ENCODE measurements around the gene CNTN4.
"Not testable (repeated sequence)": the region's sequence is repeated elsewhere in the genome, so short reads cannot be mapped to it uniquely, and the experiment has no call there.

CNTN4 gene

DNA sequence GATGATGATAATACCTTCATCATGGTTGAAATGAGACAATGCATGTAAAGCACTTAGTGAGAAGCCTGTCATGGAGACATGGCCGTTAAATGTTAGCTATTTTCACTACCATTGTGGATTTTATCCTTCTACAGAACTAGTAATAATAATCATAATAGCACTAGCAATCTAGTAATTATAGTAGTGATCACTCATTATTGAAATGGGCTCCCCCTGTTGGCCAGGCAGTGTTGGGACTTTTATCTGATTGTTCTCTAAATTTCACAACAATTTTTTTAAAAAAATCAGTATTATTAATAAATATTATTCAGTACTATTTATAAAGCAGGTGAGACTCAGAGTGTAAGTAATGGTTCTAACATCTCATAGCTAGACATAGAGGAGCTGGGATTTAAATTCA is 615.3 kb downstream of the CNTN4 start:
- peak; percentile 24 for DNase-seq

- DNase-seq, result no peak
Observed at GRCh38 chr3:2714834-2715233, 616.2 kb downstream of the CNTN4 start.

GRCh38 chr3:2727101-2727500 is 628.4 kb downstream of the CNTN4 start:
- no peak for DNase-seq

GRCh38 chr3:2727610-2728318 is 629.1 kb downstream of the CNTN4 start:
- DNase-seq, result no peak

DNA sequence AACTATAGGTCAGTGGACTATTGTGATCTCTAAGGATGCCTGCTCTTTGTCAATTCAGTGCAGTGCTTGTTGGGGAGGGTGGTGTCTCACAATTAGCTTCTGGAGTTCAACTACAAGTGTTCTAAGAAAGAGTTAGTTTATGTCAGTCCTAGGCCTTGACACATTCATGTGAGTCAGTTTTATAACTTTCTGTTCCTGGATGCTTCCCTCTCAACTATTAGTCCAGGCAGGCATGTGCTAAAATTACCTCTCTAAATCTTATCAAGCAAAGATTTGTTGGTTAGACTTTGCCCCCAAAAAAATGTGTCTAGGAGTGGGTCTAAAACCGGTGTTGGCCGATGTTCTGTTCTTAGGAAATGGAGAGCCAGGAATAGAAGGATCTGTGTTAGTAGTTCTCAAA is 633.2 kb downstream of the CNTN4 start:
- DNase-seq, result no peak

DNA sequence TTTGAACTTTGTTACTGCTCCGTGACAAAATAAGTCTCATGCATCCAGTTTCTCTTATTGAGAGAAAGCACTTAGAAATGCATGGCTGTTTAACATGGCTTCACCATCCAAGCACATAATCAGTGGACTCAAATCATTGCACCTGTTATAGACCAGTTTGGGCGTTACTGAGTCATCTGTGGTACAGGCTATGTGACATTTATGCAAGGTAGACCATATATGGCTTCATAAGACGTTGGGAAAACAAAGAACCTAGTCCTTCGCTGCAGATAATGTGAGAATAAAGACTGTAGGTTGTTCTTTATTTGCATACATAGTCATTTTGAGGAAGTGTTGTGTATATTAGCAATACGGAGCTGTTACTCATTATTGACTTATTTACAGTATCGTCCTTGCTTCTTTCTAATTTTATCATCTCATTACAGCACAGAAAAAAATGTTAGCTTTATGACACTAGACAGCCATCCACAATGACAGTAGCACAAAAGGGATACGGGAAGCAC is 636.8 kb downstream of the CNTN4 start:
- no peak for DNase-seq

DNA sequence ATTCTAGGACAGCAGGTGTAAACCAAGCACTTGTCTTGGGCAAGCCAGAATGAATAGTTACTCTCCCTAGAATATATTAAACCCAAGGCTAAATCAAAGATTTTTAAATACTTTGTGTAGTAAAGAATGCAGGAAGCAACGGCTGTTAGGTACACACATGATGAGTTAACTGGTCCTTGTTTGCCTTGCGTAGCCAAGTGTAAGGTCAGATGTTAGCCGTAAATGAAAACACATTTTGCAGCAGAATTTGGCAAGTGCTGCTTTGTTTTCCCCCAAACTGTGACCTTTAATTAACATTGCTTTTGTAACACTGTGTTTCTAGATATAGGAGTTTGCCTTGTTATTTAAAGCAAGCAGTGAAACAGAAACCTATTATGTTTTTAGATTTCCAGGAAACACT is 642.9 kb downstream of the CNTN4 start:
- DNase-seq, result no peak

DNA sequence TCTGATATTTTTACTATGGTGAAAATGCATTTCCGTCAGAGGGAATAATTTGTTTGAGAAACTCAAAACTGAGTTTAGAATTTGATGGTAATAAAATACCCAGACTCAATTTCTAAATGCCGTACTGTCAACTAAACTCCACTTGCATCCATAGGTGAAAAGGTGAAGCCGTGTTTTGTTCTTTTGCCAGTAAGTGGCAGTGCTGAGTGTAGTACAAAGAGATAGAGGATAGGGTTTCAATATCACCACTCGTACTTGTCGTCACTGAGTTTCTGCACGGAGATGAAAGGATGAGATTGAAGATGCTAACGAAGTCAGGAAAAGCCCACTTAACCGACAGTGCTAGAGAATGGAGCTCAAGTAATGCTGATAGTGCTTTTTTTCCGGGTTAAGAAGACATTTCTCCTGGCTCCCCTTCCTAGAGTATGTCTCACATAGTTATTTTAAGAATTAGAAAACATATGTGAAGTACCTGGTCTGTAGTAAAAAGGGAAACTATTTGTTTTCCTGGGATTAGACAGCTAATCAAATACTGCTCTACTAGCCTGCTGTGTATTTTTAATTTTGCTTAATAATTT is 666.4 kb downstream of the CNTN4 start:
- no peak for DNase-seq

GRCh38 chr3:2770451-2770850 is 671.8 kb downstream of the CNTN4 start:
- DNase-seq, result no peak

DNA sequence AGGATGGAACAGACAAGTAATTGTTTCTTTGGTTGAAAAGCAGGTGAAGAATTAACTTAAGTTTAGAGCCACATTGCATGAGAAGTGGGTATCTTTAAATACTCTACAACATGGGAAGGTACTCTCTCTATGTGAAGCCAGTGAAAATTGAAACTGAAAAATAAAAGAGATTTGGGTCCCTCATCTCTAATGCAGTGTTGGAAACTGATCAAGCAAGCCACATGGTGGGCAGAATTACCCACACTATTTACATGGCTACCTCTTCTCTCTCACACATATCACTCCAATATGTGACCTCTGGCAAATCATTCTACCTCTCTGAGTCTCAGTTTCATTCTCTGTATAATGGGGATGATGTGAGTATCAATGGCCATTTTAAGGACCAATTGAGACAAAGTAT is 672.5 kb downstream of the CNTN4 start:
- DNase-seq, result no peak

DNA sequence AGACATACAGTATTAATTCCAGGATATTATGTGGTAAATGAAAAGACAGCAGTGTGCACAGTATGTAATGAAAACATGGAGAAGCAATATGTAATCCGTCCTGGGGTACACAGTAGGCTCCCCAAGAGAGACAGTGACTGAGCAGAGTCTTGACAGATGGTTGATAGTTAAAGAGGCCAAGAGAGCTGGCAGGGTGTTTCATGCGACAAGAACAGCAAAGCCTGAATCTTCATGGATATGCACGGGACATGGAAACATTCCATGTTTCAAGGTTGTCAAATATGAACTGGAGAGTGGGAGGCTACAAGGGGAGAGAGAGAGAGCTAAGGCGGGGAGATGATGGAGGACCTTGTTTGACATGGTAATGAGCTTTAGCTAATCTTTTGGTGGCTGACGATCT is 673.1 kb downstream of the CNTN4 start:
- DNase-seq, result no peak

DNA sequence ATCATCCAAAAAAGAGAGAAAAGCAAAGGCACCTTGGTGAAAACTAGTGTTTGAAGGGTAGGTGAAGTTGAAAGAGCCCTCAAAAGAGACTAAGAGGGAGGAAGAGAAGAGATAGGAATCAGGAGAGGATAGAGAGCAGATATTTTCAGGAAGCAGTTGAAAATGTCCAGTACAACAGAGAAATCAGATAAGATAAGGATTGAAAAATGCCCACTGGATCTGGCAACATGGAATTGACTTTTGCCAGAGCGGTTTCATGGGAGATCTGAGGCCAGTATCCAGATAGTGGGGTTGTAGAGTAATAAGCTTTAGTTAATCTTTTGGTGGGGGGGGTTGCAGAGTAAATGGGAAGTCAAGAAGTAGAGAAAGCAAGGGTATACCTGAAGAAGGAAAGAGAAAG is 674.1 kb downstream of the CNTN4 start:
- no peak for DNase-seq

GRCh38 chr3:2774481-2775249 is 676.0 kb downstream of the CNTN4 start:
- no peak for DNase-seq

DNA sequence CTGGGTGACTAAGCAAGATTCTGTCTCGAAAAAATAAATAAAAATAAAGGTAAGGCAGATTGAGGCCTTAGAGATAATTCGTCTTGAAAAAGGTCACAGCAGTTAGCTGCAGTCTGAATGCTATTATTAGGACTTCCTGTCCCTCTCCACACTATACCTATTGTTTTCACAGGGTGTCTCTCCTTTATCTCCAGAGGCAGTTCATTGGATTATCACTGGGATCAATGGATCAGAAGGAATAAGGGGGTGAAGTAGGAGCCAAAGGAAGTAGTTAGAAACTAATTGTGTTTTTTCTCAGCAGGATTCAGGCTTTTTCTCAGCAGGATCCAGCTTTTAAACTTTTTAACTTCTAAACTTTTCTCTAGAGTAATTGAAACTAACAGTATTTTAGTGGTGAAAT is 684.6 kb downstream of the CNTN4 start:
- DNase-seq, result no peak

DNA sequence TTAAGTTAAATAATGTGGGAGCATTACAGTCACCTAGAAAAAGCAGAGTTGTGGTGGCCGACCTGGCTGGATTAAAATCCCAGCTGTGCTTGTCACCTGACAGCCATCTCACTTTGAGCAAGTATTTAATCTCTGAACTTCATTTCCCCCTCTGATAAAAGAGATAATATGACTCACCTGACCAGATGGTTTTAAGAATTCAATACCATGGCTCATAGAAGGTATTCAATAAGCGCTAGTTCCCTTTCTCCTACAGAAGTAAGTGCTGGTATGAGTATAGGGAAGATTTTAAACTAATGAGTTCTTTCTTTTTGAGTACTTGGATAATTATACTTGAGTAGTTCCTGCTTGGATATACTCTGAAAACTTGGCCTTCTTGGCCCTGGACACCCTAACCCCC is 686.0 kb downstream of the CNTN4 start:
- no peak for DNase-seq

- no peak for DNase-seq
Observed at GRCh38 chr3:2790266-2790815, 691.7 kb downstream of the CNTN4 start.

DNA sequence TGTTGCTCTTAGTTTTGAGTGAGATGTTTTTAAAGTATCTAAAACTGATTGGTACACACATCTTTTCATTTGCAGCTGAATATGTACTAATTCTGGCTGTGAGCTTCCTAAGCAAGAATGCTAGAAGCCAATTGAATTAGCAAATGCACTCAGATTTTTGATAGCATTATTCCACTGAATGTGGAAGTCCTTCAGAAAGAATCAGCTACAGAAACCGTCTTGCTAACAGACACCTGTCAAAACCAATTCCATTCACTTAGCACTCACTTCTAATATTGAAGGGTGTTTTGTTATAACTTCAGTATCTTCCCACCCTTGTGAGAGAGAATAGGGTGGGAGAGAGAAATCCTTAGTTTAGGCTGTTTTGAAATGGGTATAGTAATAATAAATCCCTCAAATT is 693.8 kb downstream of the CNTN4 start:
- DNase-seq, result no peak

DNA sequence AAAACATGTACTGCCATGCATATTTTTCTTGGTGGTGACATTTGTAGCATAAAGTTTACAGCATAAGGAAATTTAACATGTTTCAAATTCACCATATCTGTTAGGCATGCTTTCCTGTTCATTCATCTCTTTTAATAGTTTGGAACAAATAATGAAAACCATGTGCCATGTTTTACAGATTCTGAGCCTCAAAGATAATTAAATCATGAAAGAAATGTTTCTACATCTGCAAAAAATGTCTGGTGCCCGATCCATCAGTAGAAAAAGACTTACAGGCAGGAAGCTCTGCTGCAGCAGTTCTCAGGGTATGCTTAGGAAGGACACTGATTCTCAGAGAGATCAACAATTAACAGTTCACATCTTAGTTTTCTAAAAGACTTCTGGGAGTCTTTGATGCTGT is 695.3 kb downstream of the CNTN4 start:
- no peak for DNase-seq

- no peak for DNase-seq
Observed at GRCh38 chr3:2802429-2802828, 703.8 kb downstream of the CNTN4 start.

DNA sequence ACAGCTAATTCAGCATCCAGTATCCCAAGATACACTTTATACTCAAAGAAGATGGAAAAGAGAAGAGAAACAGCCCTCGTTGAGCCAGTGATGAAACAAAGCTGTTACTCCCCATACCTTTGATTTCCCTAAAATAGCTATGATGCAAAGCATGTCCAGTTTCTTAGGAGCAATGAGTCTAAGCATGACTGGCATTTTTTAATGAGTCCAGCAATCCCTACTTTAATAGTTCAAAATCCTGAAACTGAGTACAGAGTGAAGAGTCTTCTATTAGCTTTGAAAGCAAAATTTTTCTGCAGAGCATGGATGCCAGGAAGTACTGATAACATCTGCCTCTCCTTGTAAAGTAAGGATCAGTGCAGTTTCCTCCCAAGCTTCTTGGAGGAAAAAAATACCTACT is 708.8 kb downstream of the CNTN4 start:
- no peak for DNase-seq

DNA sequence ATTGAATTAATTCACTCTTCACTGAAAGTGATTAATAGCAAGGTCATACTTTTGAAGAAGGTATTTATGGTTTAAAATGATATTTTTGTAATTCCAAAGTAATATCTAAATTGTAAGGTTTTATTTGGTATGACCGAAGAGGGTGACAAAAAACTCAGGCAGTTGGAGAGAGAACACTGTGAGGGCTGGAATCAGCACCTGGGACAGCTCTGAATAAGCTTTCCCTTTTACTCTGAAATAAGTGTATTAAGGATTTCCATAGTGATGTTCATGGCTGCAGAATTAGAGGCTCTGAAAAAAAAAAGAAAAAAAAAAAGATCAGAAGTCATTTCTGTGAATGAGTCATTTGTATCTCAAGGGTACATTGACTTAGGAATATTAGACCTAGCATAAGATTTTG is 712.1 kb downstream of the CNTN4 start:
- no peak for DNase-seq

GRCh38 chr3:2819571-2819970 is 720.9 kb downstream of the CNTN4 start:
- no peak for DNase-seq

GRCh38 chr3:2820982-2821381 is 722.3 kb downstream of the CNTN4 start:
- not testable (repeated sequence) for DNase-seq

- DNase-seq, result no peak
Observed at GRCh38 chr3:2822611-2823010, 723.9 kb downstream of the CNTN4 start.
